Stimulated activated CD4-positive, alpha-beta T cell treated with anti-CD3 and anti-CD28 coated beads, Interleukin-12 subunit alpha, Interleukin-12 subunit beta, amount 100 ng/mL, for 4 hours (primary cell): ENCODE measurements around the gene EFCAB10.
"Not testable (repeated sequence)": the region's sequence is repeated elsewhere in the genome, so short reads cannot be mapped to it uniquely, and the experiment has no call there.

Source experiments
- DNase-seq: peaks from one replicate; pipeline ENCODE4 v3.0.0-alpha.2; 2020

Gene EFCAB10

DNA sequence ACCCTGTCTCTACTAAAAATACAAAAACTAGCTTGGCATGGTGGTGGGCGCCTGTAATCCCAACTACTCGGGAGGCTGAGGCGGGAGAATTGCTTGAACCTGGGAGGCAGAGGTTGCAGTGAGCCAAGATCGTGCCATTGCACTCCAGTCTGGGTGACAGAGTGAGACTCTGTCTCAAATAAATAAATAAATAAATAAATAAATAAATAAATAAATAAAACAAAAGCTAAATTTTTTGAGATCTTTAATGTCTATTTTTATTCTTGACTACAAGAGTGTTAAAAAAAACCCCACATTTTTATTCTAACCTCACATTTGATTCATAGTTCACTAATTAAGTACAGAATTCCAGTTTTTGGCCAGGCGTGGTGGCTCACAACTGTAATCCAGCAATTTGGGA, 53.6 kb downstream of the EFCAB10 start:
- DNase-seq, result not testable (repeated sequence)

DNA sequence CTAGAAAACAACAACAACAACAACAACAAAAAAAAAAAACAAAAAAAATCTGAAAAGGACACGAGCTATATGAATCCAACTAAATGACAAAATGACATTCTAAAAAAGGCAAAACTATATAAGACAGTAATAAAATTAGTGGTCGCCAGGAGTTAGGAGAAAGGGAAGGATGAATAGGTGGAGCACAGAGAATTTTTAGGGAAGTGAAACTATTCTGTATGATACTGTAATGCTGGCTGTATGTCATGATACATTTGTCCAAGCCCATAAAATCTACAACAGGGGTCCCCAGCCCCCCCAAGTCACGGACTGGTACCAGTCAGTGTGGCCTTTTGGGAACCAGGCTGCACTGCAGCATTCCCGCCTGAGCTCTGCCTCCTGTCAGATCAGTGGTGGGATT, 56.5 kb downstream of the EFCAB10 start:
- no peak for DNase-seq

DNA sequence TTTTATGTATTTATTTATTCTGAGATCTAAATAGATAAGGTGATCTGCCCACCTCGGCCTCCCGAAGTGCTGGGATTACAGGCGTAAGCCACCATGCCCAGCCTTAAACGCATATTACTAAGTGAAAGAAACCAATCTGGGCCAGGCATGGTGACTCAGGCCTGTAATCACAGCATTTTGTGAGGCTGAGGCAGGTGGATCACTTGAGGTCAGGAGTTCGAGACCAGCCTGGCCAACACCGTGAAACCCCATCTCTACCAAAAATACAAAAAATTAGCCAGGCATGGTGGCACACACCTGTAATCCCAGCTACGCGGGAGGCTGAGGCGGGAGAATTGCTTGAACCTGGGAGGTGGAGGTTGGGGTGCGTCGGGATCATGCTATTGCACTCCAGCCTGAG, 56.9 kb downstream of the EFCAB10 start:
- not testable (repeated sequence) for DNase-seq

DNA sequence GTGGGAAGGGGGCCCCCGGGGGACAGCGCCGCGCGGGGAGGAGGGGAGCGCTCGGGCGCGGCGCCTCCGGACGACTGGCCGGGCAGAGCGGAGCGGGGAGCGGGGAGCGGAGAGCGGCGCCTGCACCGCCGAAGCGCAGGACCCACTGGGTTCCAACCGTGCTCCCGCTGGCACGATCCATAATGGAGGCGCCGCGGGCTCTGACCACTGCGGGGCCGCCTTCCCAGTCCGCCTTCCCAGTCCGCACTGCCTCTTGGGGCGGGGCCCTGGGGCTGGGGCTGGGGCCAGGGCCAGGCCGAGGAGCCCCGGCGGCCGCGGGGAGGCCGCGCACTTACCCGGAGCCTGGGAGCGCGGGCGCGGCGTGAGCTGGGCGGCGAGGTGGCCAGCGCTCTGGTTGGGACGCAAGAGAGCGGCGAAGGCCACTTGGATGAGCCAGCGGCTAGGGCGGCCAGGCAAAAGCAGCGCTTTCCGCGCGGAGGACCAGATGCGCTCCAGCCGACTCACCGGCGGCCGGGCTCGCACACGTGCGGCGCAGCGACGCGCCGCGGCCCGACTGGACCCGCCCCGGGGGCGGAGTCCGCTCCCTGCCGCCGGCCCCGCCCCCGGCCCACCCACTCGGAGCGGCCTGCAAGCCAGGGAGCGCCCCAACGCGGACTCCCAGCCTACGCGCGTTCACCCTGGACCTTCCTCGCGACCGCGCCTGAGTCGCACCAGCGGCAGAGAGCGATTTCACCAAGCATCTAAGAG, 59.4 kb downstream of the EFCAB10 start, which contains the start of gene PUS7:
Gene PUS7, minus strand, starts transcription at position 555 of the 747 bp plus-strand sequence. CDS start 13,759 bp downstream, outside the sequence.
- DNase-seq, result peak; percentile 80

DNA sequence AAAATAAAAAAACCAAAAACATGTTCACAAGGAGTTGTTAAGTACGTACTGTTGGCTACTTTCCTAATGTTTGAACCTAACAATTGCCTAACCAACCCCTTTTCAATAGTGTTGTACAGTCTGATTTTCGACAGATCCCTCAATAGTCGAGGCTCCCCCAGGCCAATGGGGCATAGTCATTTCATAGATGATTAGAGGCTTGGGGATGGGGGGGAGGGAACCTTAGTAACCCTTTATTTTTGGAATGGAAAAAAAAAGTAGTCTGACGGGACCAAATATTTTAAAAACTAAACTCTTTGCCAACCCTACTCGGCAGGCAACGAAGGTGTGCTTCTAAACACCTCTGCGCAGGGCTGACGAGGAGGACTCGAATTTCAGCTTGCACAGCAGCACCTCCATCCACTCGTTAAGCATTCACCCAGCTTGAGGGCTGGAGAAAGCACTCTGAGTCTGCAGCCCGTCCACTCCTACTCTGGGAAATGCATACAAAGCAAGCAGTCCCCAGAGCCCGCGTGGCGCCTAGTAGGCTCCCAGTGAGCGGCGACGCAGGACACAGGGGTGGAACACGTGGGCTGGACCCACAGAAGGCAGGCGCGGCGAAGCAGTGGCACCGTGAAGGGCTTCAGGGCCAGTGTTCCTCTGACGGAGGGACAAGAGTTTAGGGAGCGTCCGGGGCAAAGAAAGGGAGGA, 60.1 kb downstream of the EFCAB10 start:
- DNase-seq, result peak; percentile 53

DNA sequence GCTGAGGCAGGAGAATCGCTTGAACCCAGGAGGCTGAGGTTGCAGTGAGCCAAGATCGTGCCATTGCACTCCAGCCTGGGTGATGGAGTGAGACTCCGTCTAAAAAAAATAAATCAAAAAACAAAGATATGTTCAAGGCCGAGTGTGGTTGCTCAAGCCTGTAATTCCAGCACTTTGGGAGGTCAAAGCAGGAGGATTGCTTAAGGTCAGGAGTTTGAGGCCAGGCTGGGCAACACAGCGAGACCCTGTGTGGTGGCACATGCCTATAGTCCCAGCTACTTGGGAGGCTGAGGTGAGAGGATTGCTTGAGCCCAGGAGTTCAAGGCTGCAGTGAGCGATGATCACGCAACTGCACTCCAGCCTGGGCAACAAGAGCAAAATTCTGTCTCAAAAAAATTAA, 60.7 kb downstream of the EFCAB10 start:
- not testable (repeated sequence) for DNase-seq

DNA sequence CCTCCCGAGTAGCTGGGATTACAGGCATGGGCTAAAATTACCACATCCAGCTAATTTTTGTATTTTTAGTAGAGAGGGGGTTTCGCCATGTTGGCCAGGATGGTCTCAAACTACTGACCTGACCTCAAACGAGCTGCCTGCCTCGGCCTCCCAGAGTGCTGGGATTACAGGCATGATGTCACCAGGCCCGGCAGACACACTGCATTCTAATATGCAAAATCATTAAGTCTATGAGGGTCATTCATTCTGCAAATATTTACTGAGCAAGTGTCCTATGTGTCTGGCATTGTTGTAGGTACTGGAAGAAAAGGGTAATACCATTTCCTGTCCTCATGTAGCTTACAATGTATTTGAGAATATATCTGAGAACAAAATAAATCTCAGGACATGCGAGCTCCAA, 61.9 kb downstream of the EFCAB10 start:
- no peak for DNase-seq

DNA sequence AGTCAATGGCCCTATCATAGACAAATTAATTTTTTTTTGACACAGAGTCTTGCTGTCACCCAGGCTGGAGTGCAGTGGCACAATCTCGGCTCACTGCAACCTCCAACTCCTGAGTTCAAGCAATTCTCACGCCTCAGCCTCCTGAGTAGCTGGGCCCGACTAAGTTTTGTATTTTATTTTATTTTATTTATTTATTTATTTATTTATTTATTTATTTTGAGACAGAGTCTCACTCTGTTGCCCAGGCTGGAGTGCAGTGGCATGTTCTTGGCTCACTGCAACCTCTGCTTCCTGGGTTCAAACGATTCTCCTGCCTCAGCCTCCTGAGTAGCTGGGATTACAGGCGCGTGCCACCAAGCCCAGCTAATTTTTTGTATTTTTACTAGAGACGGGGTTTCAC, 65.7 kb downstream of the EFCAB10 start:
- DNase-seq, result not testable (repeated sequence)
